Mesenchymal stem cell (in vitro differentiated cells and primary cell): Measurements from ENCODE around the gene HMX3.

Experiments used
- DNase-seq: peaks from one replicate; pipeline ENCODE4 v3.0.0-alpha.2; 2013
- H2AFZ ChIP-seq: one replicate; pipeline ENCODE4 v1.6.1; 2013; ENCODE audit warnings: low read depth, mild to moderate bottlenecking, control low read depth, inconsistent platforms, low read length, moderate library complexity
- H2AK5ac ChIP-seq: 2 replicates; pipeline ENCODE4 v1.6.1; 2013; ENCODE audit warnings: low read length, moderate library complexity, mild to moderate bottlenecking, inconsistent platforms; ENCODE audit not compliant: severe bottlenecking
- H2BK120ac ChIP-seq: one replicate; pipeline ENCODE4 v1.6.1; 2013; ENCODE audit warnings: low read depth, mild to moderate bottlenecking, inconsistent platforms, low read length, moderate library complexity
- H2BK12ac ChIP-seq, 2 experiments: one replicate each; pipeline ENCODE4 v1.6.1; 2013; ENCODE audit warnings: inconsistent platforms in 2 of 2, low read length in 2 of 2, mild to moderate bottlenecking in 2 of 2, moderate library complexity in 2 of 2, control low read depth in 1 of 2
- H2BK15ac ChIP-seq: one replicate; pipeline ENCODE4 v1.6.1; 2013; ENCODE audit warnings: mild to moderate bottlenecking, low read depth, inconsistent platforms; ENCODE audit not compliant: poor library complexity, severe bottlenecking
- H2BK5ac ChIP-seq: 2 replicates; pipeline ENCODE4 v1.6.1; 2013; ENCODE audit warnings: low read depth, mild to moderate bottlenecking, low read length, control low read depth, inconsistent platforms; ENCODE audit not compliant: poor library complexity, severe bottlenecking
- H3K14ac ChIP-seq, 2 experiments: one replicate each; pipeline ENCODE4 v1.6.1; 2013; ENCODE audit warnings: inconsistent platforms in 2 of 2, low read length in 2 of 2, control low read depth in 1 of 2, mild to moderate bottlenecking in 1 of 2, moderate library complexity in 1 of 2
- H3K18ac ChIP-seq, 2 experiments: one replicate each; pipeline ENCODE4 v1.6.1; 2013; ENCODE audit warnings: inconsistent platforms in 2 of 2, low read length in 2 of 2, control low read depth in 1 of 2, low read depth in 1 of 2, mild to moderate bottlenecking in 1 of 2
- H3K23ac ChIP-seq, 2 experiments: one replicate each; pipeline ENCODE4 v1.6.1; 2013; ENCODE audit warnings: inconsistent platforms in 2 of 2, low read length in 2 of 2, mild to moderate bottlenecking in 2 of 2, moderate library complexity in 2 of 2, control low read depth in 1 of 2
- H3K27ac ChIP-seq: 2 replicates; pipeline ENCODE4 v1.5.1; 2013; ENCODE audit warnings: mild to moderate bottlenecking, moderate library complexity, low read length, control low read depth, inconsistent platforms; ENCODE audit not compliant: poor library complexity, severe bottlenecking
- H3K27me3 ChIP-seq, 2 experiments: 2 replicates each; pipeline versions ENCODE4 v1.6.1 to v1.7.0; 2013; ENCODE audit warnings: low read length in 2 of 2, mild to moderate bottlenecking in 2 of 2, moderate library complexity in 2 of 2, control low read depth in 1 of 2, inconsistent platforms in 1 of 2; ENCODE audit not compliant: control insufficient read depth in 1 of 2, insufficient read depth in 1 of 2
- H3K36me3 ChIP-seq, 2 experiments: 2 replicates each; pipeline versions ENCODE4 v1.6.1 to v1.7.0; 2013; ENCODE audit warnings: low read length in 2 of 2, control low read depth in 1 of 2, inconsistent platforms in 1 of 2, low read depth in 1 of 2, mild to moderate bottlenecking in 1 of 2; ENCODE audit not compliant: insufficient read depth in 2 of 2, control insufficient read depth in 1 of 2
- H3K4ac ChIP-seq, 2 experiments: one replicate each; pipeline ENCODE4 v1.6.1; 2013; ENCODE audit warnings: inconsistent platforms in 2 of 2, low read length in 2 of 2, mild to moderate bottlenecking in 2 of 2, moderate library complexity in 2 of 2, control low read depth in 1 of 2, low read depth in 1 of 2
- H3K4me1 ChIP-seq: 2 replicates; pipeline ENCODE4 v1.6.1; 2013; ENCODE audit warnings: low read depth, low read length, control low read depth; ENCODE audit not compliant: control insufficient read depth, insufficient read depth
- H3K4me2 ChIP-seq: 2 replicates; pipeline ENCODE4 v1.6.1; 2013; ENCODE audit warnings: low read length, mild to moderate bottlenecking, inconsistent platforms; ENCODE audit not compliant: poor library complexity, severe bottlenecking
- H3K4me3 ChIP-seq, 2 experiments: 2 replicates each; pipeline versions ENCODE4 v1.5.1 to v1.7.0; 2013; ENCODE audit warnings: low read length in 2 of 2, mild to moderate bottlenecking in 2 of 2, control low read depth in 1 of 2, low read depth in 1 of 2; ENCODE audit not compliant: insufficient read depth in 1 of 2
- H3K79me1 ChIP-seq: replicated peaks from 2 replicates; pipeline ENCODE4 v1.6.1; 2013; ENCODE audit warnings: mild to moderate bottlenecking, control low read depth, low read length, inconsistent platforms; ENCODE audit not compliant: poor library complexity, severe bottlenecking
- H3K9ac ChIP-seq: 2 replicates; pipeline ENCODE4 v1.7.0; 2013; ENCODE audit warnings: mild to moderate bottlenecking, low read length, moderate library complexity
- H3K9me3 ChIP-seq: 2 replicates; pipeline ENCODE4 v1.7.0; 2013; ENCODE audit warnings: mild to moderate bottlenecking, low read length; ENCODE audit not compliant: control insufficient read depth
- H4K8ac ChIP-seq: one replicate; pipeline ENCODE4 v1.6.1; 2013; ENCODE audit warnings: inconsistent platforms, mild to moderate bottlenecking, low read length, moderate library complexity
- H4K91ac ChIP-seq: one replicate; pipeline ENCODE4 v1.6.1; 2013; ENCODE audit warnings: mild to moderate bottlenecking, low read length, inconsistent platforms
- WGBS: methylation state at CpG from one replicate; pipeline ENCODE4 v1.1.7; 2013; ENCODE audit warnings: mixed read lengths; 5-methylcytosine and 5-hydroxymethylcytosine counted together

Gene HMX3

DNA sequence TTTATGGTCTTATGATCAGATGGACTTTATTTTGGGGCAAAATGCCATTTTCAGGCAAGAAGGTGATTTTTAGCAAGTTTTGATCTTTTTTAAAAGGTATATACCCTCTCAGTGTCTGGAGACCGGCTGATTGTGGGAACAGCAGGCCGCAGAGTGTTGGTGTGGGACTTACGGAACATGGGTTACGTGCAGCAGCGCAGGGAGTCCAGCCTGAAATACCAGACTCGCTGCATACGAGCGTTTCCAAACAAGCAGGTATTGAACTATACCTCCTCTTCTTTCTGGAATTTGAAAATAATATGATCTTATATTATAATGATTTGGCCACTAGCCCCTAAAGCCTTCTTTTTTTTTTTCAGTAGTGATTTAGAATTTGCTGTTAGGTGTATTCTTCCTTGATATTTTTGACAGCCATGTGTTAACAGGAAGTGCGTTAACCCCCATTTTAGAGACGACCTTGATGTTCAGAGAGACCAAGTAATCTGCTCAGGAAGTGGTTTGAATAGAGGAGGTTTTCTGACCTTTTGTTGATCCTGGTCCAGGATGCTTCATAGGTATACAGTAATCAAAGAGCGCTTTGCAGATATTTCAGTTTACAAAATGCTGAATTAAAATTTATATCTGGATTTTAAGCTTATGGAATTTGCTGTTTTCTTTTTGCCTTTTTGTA, 24.7 kb downstream of the HMX3 start:
- Histone ChIP-seq H2AFZ (no peak overlapping the region), H3K4me3 (no peak overlapping the region), H3K9ac (no peak overlapping the region), H4K91ac (no peak overlapping the region), H2BK12ac (no peak overlapping the region), H3K14ac (no peak overlapping the region), H3K4me2 (no peak overlapping the region), H2AK5ac (no peak overlapping the region), H3K79me1 (peaks cover 13% of the 10 kb centered on the region), H3K4me1 (peaks cover 3% of the 10 kb centered on the region), H2BK120ac (no peak overlapping the region), H3K18ac (no peak overlapping the region), H2BK5ac (no peak overlapping the region), H3K27me3 (no peaks in the 10 kb centered on the region), H3K23ac (no peak overlapping the region), H3K9me3 (no peaks in the 10 kb centered on the region), H4K8ac (no peak overlapping the region), H3K36me3 (peaks cover 6 to 93% of the 10 kb centered on the region in 2 experiments), H3K4ac (no peak overlapping the region), H3K27ac (no peak overlapping the region), H2BK15ac (no peak overlapping the region)
- 95% methylated on average over 8 of the region's 11 CpGs for WGBS
- no peak for DNase-seq

DNA sequence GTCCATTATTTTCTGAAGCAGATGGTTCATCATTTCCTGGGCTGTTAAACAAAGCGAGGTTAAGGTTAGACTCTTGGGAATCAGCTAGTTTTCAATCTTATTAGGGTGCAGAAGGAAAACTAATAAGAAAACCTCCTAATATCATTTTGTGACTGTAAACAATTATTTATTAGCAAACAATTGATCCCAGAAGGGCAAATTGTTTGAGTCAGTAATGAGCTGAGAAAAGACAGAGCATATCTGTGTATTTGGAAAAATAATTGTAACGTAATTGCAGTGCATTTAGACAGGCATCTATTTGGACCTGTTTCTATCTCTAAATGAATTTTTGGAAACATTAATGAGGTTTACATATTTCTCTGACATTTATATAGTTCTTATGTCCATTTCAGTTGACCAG, 28.5 kb downstream of the HMX3 start:
- H2AK5ac ChIP-seq = no peak overlapping the region
- H3K79me1 ChIP-seq = peaks cover 31% of the 10 kb centered on the region
- H2BK12ac ChIP-seq = no peak overlapping the region
- no peak overlapping the region for H2AFZ ChIP-seq
- H3K27me3 ChIP-seq = no peaks in the 10 kb centered on the region
- H3K27ac ChIP-seq = no peak overlapping the region
- H3K9ac ChIP-seq = no peak overlapping the region
- no peaks in the 10 kb centered on the region for H3K9me3 ChIP-seq
- 100% methylated on average over 1 of the region's 2 CpGs for WGBS
- H4K8ac ChIP-seq = no peak overlapping the region
- no peak overlapping the region for H2BK120ac ChIP-seq
- no peak overlapping the region for H4K91ac ChIP-seq
- no peak overlapping the region for H3K4ac ChIP-seq
- H3K23ac ChIP-seq = no peak overlapping the region
- H3K4me2 ChIP-seq = no peak overlapping the region
- no peak overlapping the region for H3K18ac ChIP-seq
- H3K36me3 ChIP-seq = peaks cover 6 to 85% of the 10 kb centered on the region in 2 experiments
- H2BK15ac ChIP-seq = no peak overlapping the region
- no peak overlapping the region for H3K4me3 ChIP-seq
- DNase-seq = no peak
- H2BK5ac ChIP-seq = no peak overlapping the region
- H3K14ac ChIP-seq = no peak overlapping the region
- H3K4me1 ChIP-seq = no peaks in the 10 kb centered on the region

DNA sequence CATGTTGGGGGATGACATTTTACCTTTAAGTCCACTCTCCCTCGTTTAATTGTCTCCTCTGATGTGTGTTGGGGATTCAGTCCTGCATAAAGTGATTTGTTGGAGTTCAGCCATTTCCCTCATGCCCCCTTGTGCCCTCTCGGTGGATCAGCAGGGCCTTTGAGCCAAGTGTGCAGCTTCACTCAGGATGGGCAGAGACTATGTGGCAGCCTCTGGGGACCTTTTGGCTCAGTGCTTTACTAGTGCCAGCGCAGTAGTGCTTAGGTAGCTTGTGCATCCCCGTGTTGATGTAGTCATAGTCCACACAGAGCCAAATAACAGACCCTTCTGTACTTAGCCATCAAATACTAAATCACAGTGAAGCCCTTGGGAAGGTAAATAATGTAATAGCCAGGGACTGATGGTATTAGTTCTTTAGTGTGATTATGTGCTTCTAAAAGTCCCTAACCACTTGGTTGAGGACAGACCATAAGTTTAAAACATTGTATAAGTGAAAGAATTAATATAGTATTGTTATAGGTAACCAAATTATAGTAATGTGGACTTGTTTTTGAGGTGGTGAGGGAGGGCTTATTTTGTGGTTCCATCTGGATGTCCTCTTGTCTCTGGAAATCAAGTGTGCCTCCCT, 29.8 kb downstream of the HMX3 start:
- H4K8ac ChIP-seq = no peak overlapping the region
- H2BK12ac ChIP-seq = no peak overlapping the region
- peaks cover 10 to 88% of the 10 kb centered on the region in 2 experiments for H3K36me3 ChIP-seq
- no peak for DNase-seq
- H2AFZ ChIP-seq = no peak overlapping the region
- no peak overlapping the region for H2AK5ac ChIP-seq
- no peak overlapping the region for H3K18ac ChIP-seq
- H3K4ac ChIP-seq = no peak overlapping the region
- no peaks in the 10 kb centered on the region for H3K9me3 ChIP-seq
- no peak overlapping the region for H2BK15ac ChIP-seq
- peaks cover 35% of the 10 kb centered on the region for H3K79me1 ChIP-seq
- H3K9ac ChIP-seq = no peak overlapping the region
- H3K4me2 ChIP-seq = no peak overlapping the region
- no peak overlapping the region for H3K27ac ChIP-seq
- no peak overlapping the region for H3K23ac ChIP-seq
- H3K27me3 ChIP-seq = no peaks in the 10 kb centered on the region
- H2BK5ac ChIP-seq = no peak overlapping the region
- H4K91ac ChIP-seq = no peak overlapping the region
- H3K4me3 ChIP-seq = no peak overlapping the region
- no peaks in the 10 kb centered on the region for H3K4me1 ChIP-seq
- H2BK120ac ChIP-seq = no peak overlapping the region
- no peak overlapping the region for H3K14ac ChIP-seq
- WGBS = 96% methylated on average over 2 of the region's 4 CpGs

DNA sequence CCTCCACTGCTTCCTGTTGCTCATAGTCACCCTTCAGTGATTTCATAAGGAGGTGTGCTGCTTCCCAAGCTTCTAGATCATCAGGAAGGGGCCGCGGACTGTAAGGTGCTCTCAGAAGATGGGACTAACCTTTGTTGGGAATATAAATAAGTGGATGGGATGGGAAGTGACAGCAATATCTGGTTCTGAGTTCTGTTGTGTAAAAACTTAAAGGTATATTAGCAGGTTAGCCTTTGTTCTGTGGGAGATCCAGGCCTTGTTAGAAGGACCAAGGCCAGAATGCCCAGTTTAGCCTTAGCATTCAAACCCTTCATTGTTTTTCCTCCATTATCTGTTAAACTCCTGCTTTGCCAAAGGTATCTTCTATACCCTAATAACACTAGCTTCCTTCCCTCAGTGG, 30.8 kb downstream of the HMX3 start:
- H4K8ac ChIP-seq = no peak overlapping the region
- H2BK120ac ChIP-seq = no peak overlapping the region
- no peak overlapping the region for H2AK5ac ChIP-seq
- H2AFZ ChIP-seq = no peak overlapping the region
- H3K23ac ChIP-seq = no peak overlapping the region
- 97% methylated on average over 2 of the region's 2 CpGs for WGBS
- no peak overlapping the region for H3K27ac ChIP-seq
- no peak overlapping the region for H3K4me2 ChIP-seq
- H3K4me1 ChIP-seq = no peaks in the 10 kb centered on the region
- H2BK15ac ChIP-seq = no peak overlapping the region
- no peaks in the 10 kb centered on the region for H3K9me3 ChIP-seq
- H3K18ac ChIP-seq = no peak overlapping the region
- no peak for DNase-seq
- peaks cover 39% of the 10 kb centered on the region for H3K79me1 ChIP-seq
- H4K91ac ChIP-seq = no peak overlapping the region
- no peak overlapping the region for H3K9ac ChIP-seq
- no peak overlapping the region for H3K4me3 ChIP-seq
- peaks cover 10 to 82% of the 10 kb centered on the region in 2 experiments for H3K36me3 ChIP-seq
- no peak overlapping the region for H2BK5ac ChIP-seq
- no peak overlapping the region for H2BK12ac ChIP-seq
- no peak overlapping the region for H3K14ac ChIP-seq
- H3K27me3 ChIP-seq = no peaks in the 10 kb centered on the region
- H3K4ac ChIP-seq = no peak overlapping the region
